IMR-90 (cell line): Measurements from ENCODE around the gene WDR1. TPM values are rescaled to one million over a fixed set of nuclear protein-coding genes. Genes with fewer than 3 reads are reported as not detected.

Experiments used
- ATAC-seq: fragments of 200-7000 bp; cut with Tn5 transposase; 2 replicates; pipeline ENCODE4 v1.9.1; 2020; ENCODE audit warnings: low read depth, mild to moderate bottlenecking, moderate library complexity
- BruUV-seq: library from RNA; stranded (reverse); fragments of 400-500 nt; replicated peaks from 2 replicates; lab custom pipeline; 2021; lab: Mats Ljungman, UMichigan
- CTCF ChIA-PET: fragments of 300-600 bp; formaldehyde crosslinking; extraction: SDS; loops from one replicate; lab custom pipeline; 2021; ENCODE audit warnings: antibody characterized with exemption; lab: Yijun Ruan, JAX
- POLR2A ChIA-PET: fragments of 300-600 bp; sonication (Branson Sonifier 250); formaldehyde crosslinking; loops from one replicate; lab custom pipeline; 2022; ENCODE audit warnings: antibody characterized with exemption; ENCODE audit not compliant: unreplicated experiment; lab: Charles Lee
- DNase-seq: peaks from one replicate; pipeline ENCODE4 v3.0.0; 2013
- H2AFZ ChIP-seq: replicated peaks from 2 replicates; pipeline ENCODE3; 2013; ENCODE audit warnings: low read length, mild to moderate bottlenecking; ENCODE audit not compliant: poor library complexity
- H2AK5ac ChIP-seq: 2 replicates; pipeline ENCODE4 v1.6.1; 2013; ENCODE audit warnings: low read depth, low read length, inconsistent platforms
- H2AK9ac ChIP-seq: replicated peaks from 2 replicates; pipeline ENCODE3; 2013; ENCODE audit warnings: mild to moderate bottlenecking, low read depth, low read length, moderate library complexity; ENCODE audit not compliant: poor library complexity
- H2BK120ac ChIP-seq: 2 replicates; pipeline ENCODE4 v1.6.1; 2013; ENCODE audit warnings: low read depth, low read length, inconsistent platforms
- H2BK15ac ChIP-seq: 3 replicates; pipeline ENCODE4 v1.6.1; 2013; ENCODE audit warnings: low read depth, low read length, inconsistent platforms
- H2BK20ac ChIP-seq: 2 replicates; pipeline ENCODE4 v1.6.1; 2013; ENCODE audit warnings: low read depth, mild to moderate bottlenecking, inconsistent platforms, low read length, moderate library complexity
- H2BK5ac ChIP-seq: 2 replicates; pipeline ENCODE4 v1.6.1; 2013; ENCODE audit warnings: mild to moderate bottlenecking, low read depth, low read length, inconsistent platforms; ENCODE audit not compliant: poor library complexity, severe bottlenecking
- H3K14ac ChIP-seq: replicated peaks from 2 replicates; pipeline ENCODE4 v1.6.1; 2013; ENCODE audit warnings: low read depth, low read length, inconsistent platforms
- H3K18ac ChIP-seq: 2 replicates; pipeline ENCODE4 v1.6.1; 2013; ENCODE audit warnings: low read depth, low read length, control low read depth
- H3K23ac ChIP-seq: 2 replicates; pipeline ENCODE4 v1.6.1; 2013; ENCODE audit warnings: low read depth, low read length, inconsistent platforms
- H3K27ac ChIP-seq: 2 replicates; pipeline ENCODE4 v1.5.1; 2013; ENCODE audit warnings: mild to moderate bottlenecking, control low read depth, low read length; ENCODE audit not compliant: insufficient read depth
- H3K27me3 ChIP-seq: 2 replicates; pipeline ENCODE4 v1.6.1; 2013; ENCODE audit warnings: low read length; ENCODE audit not compliant: control insufficient read depth, insufficient read depth
- H3K36me3 ChIP-seq: 2 replicates; pipeline ENCODE4 v1.6.1; 2013; ENCODE audit warnings: low read length, mixed read lengths; ENCODE audit not compliant: control insufficient read depth, insufficient read depth
- H3K4ac ChIP-seq: 2 replicates; pipeline ENCODE4 v1.6.1; 2013; ENCODE audit warnings: low read depth, low read length, inconsistent platforms
- H3K4me1 ChIP-seq: 2 replicates; pipeline ENCODE4 v1.6.1; 2013; ENCODE audit warnings: low read length, mixed read lengths; ENCODE audit not compliant: control insufficient read depth, insufficient read depth
- H3K4me2 ChIP-seq: 2 replicates; pipeline ENCODE4 v1.6.1; 2013; ENCODE audit warnings: low read depth, mild to moderate bottlenecking, control low read depth, low read length, moderate library complexity
- H3K4me3 ChIP-seq: 2 replicates; pipeline ENCODE4 v1.5.1; 2013; ENCODE audit warnings: low read depth, mild to moderate bottlenecking, control low read depth, low read length, moderate library complexity; ENCODE audit not compliant: insufficient read depth
- H3K56ac ChIP-seq: 2 replicates; pipeline ENCODE4 v1.6.1; 2013; ENCODE audit warnings: low read length, inconsistent platforms; ENCODE audit not compliant: insufficient read depth; ENCODE audit errors: extremely low read depth
- H3K79me1 ChIP-seq, 2 experiments: 2 replicates each; pipeline ENCODE4 v1.6.1; 2013; ENCODE audit warnings: low read length in 2 of 2, inconsistent platforms in 1 of 2, low read depth in 1 of 2
- H3K9ac ChIP-seq: 2 replicates; pipeline ENCODE4 v1.6.1; 2013; ENCODE audit warnings: low read depth, low read length, control low read depth
- H3K9me1 ChIP-seq: 2 replicates; pipeline ENCODE4 v1.6.1; 2013; ENCODE audit warnings: low read length, inconsistent platforms; ENCODE audit not compliant: insufficient read depth
- H3K9me3 ChIP-seq: 2 replicates; pipeline ENCODE4 v1.6.1; 2013; ENCODE audit warnings: low read length; ENCODE audit not compliant: control insufficient read depth, insufficient read depth
- H4K20me1 ChIP-seq: 2 replicates; pipeline ENCODE4 v1.6.1; 2013; ENCODE audit warnings: low read length, inconsistent platforms; ENCODE audit not compliant: insufficient read depth
- H4K5ac ChIP-seq: 2 replicates; pipeline ENCODE4 v1.6.1; 2013; ENCODE audit warnings: mild to moderate bottlenecking, low read depth, low read length, control low read depth
- H4K8ac ChIP-seq, 2 experiments: 2 replicates each; pipeline ENCODE4 v1.6.1; 2013; ENCODE audit warnings: low read depth in 2 of 2, low read length in 2 of 2, control low read depth in 1 of 2, inconsistent platforms in 1 of 2
- H4K91ac ChIP-seq: 2 replicates; pipeline ENCODE4 v1.6.1; 2013; ENCODE audit warnings: low read depth, low read length, inconsistent platforms; ENCODE audit not compliant: insufficient read depth
- BHLHE40 ChIP-seq: fragments of 150-350 bp; IDR thresholded peaks from 2 replicates; pipeline ENCODE4 v1.6.1; 2016; ENCODE audit warnings: mild to moderate bottlenecking, low read depth, low read length
- CEBPB ChIP-seq: IDR thresholded peaks from 2 replicates; pipeline ENCODE4 v1.6.1; 2012; ENCODE audit warnings: low read depth, low read length, improper control_type of control experiment
- CHD1 ChIP-seq: IDR thresholded peaks from 2 replicates; pipeline ENCODE4 v1.6.1; 2012; ENCODE audit warnings: low read depth, low read length, improper control_type of control experiment
- ELK1 ChIP-seq: fragments of 150-350 bp; IDR thresholded peaks from 2 replicates; pipeline ENCODE4 v1.6.1; 2016; ENCODE audit warnings: low read depth, mild to moderate bottlenecking, low read length, moderate library complexity, borderline replicate concordance
- FOS ChIP-seq: fragments of 150-350 bp; IDR thresholded peaks from 2 replicates; pipeline ENCODE4 v1.6.1; 2016; ENCODE audit warnings: low read depth, low read length
- MAFK ChIP-seq: IDR thresholded peaks from 2 replicates; pipeline ENCODE4 v1.6.1; 2012; ENCODE audit warnings: low read depth, low read length, improper control_type of control experiment
- MAZ ChIP-seq: IDR thresholded peaks from 2 replicates; pipeline ENCODE4 v1.6.1; 2012; ENCODE audit warnings: low read depth, mild to moderate bottlenecking, low read length, improper control_type of control experiment, moderate library complexity, borderline replicate concordance
- MXI1 ChIP-seq: IDR thresholded peaks from 2 replicates; pipeline ENCODE4 v1.6.1; 2012; ENCODE audit warnings: low read depth, mild to moderate bottlenecking, low read length, moderate library complexity, borderline replicate concordance
- NFE2L2 ChIP-seq: fragments of 150-350 bp; IDR thresholded peaks from 2 replicates; pipeline ENCODE4 v1.6.1; 2016; ENCODE audit warnings: low read depth, mild to moderate bottlenecking, low read length
- POLR2A ChIP-seq: IDR thresholded peaks from 2 replicates; pipeline ENCODE4 v1.6.1; 2012; ENCODE audit warnings: mild to moderate bottlenecking, low read depth, low read length
- RAD21 ChIP-seq: IDR thresholded peaks from 2 replicates; pipeline ENCODE4 v1.6.1; 2012; ENCODE audit warnings: low read length, improper control_type of control experiment
- RCOR1 ChIP-seq: IDR thresholded peaks from 2 replicates; pipeline ENCODE4 v1.6.1; 2012; ENCODE audit warnings: mild to moderate bottlenecking, low read length, improper control_type of control experiment; ENCODE audit not compliant: insufficient replicate concordance
- RFX5 ChIP-seq: IDR thresholded peaks from 2 replicates; pipeline ENCODE4 v1.8.0; 2012; ENCODE audit warnings: low read depth, mild to moderate bottlenecking, low read length, moderate library complexity
- SMC3 ChIP-seq: fragments of 150-350 bp; IDR thresholded peaks from 2 replicates; pipeline ENCODE4 v1.6.1; 2016; ENCODE audit warnings: low read depth, mild to moderate bottlenecking, antibody characterized with exemption, low read length, moderate library complexity
- whole genome bisulfite sequencing, 2 experiments: methylation state at CpG; one replicate each; pipeline versions ENCODE4 v1.1.5 to v1.1.7; 2013; ENCODE audit warnings: missing lambda C conversion rate in 2 of 2; ENCODE audit not compliant: insufficient read length in 1 of 2; ENCODE audit errors: extremely low coverage in 2 of 2; 5-methylcytosine and 5-hydroxymethylcytosine counted together
- dilution Hi-C: fragments of 300-500 bp; cut with HindIII; formaldehyde crosslinking; loops from one replicate; pipeline ENCODE4 v1.14.3; 2018; ENCODE audit warnings: low sequenced_read_pairs; ENCODE audit not compliant: unreplicated experiment
- in situ Hi-C: fragments of 300-500 bp; cut with MboI; formaldehyde crosslinking; loops from 3 replicates; pipeline ENCODE4 v1.14.3; 2019; ENCODE audit warnings: low sequenced_read_pairs, inconsistent platforms, mixed read lengths
- intact Hi-C: fragments of 100-400 bp; cut with micrococcal nuclease; formaldehyde crosslinking; loops from 2 replicates; pipeline ENCODE4 v1.10.0; 2022
- polyA plus RNA-seq, 3 experiments: library from polyadenylated mRNA; depleted of rRNA; stranded (reverse); fragments of >200 nt; gene quantifications; 2 replicates each; pipeline ENCODE4 v1.2.3, GENCODE V29; 2012; ENCODE audit warnings: low replicate concordance in 1 of 3
- total RNA-seq: library from RNA; depleted of rRNA; stranded (reverse); fragments of >200 nt; gene quantifications from 2 replicates; pipeline ENCODE4 v1.2.3, GENCODE V29; 2012
- TF ChIP-seq, protein P1 (sequence below): fragments of 150-350 bp; IDR thresholded peaks from 2 replicates; pipeline ENCODE4 v1.6.1; 2017; ENCODE audit warnings: mild to moderate bottlenecking, antibody characterized with exemption, low read length, low read depth

WDR1 gene
- total and polyA plus RNA-seq, 2 of the 4 experiments (the other 2 are of a cell fraction) = 725 to 992 TPM

- TF ChIP-seq RAD21 = no peak
- no peak for TF ChIP-seq RFX5
Measured at GRCh38 chr4:10106421-10107039, 10.1 kb downstream of the WDR1 start (continued).

GRCh38 chr4:10105920-10106319 lies 10.7 kb downstream of the WDR1 start:
- ChIA-PET POLR2A (interaction anchor here (4.1 kb wide), 1 partner anchor 12 kb away, joined by 23 read pairs; the partner anchor contains the start of gene WDR1), CTCF (interaction anchor here (0.9 kb wide), 1 partner anchor 13 kb away, joined by 3 read pairs; no protein-coding TSS in a partner anchor)
- peak overlapping the region; percentile 99 for H2BK5ac ChIP-seq
- no peaks in the 10 kb centered on the region for H3K27me3 ChIP-seq
- dilution Hi-C loops (no loop called here), in situ Hi-C loops (no loop called here), intact Hi-C loops (loop anchor here (1.0 kb wide), 1 partner anchor 9 kb away; no protein-coding TSS in a partner anchor)
- H3K36me3 ChIP-seq = peaks cover 74% of the 10 kb centered on the region
- peak overlapping the region; percentile 97 for H2BK120ac ChIP-seq
- peak overlapping the region; percentile 98 for H3K56ac ChIP-seq
- no peak; the same call in 1 of the 2 replicates for ATAC-seq
- peak overlapping the region; percentile 64 for H3K4me2 ChIP-seq
- peak overlapping the region; percentile 96 for H2BK20ac ChIP-seq
- peak overlapping the region; percentile 100 for H3K14ac ChIP-seq
- peak overlapping the region; percentile 94 for H3K27ac ChIP-seq
- peaks cover 71% of the 10 kb centered on the region for H3K9me1 ChIP-seq
- H3K79me1 ChIP-seq = peaks cover 0 to 63% of the 10 kb centered on the region in 2 experiments; a peak in 2 of 4 replicates
- no TSS peak for BruUV-seq
- peak overlapping the region; percentile 98 for H2BK15ac ChIP-seq
- peak overlapping the region; percentile 77 for H3K9ac ChIP-seq
- peaks cover 96% of the 10 kb centered on the region for H4K20me1 ChIP-seq
- peak overlapping the region; percentile 75 for H4K5ac ChIP-seq
- no peak for DNase-seq
- H2AK9ac ChIP-seq = peak overlapping the region; percentile 100
- H2AFZ ChIP-seq = no peak overlapping the region
- H3K9me3 ChIP-seq = no peaks in the 10 kb centered on the region
- no CpG with 5 or more reads among the region's 4 CpGs for WGBS, 2 experiments
- H3K4me3 ChIP-seq = peak overlapping the region; percentile 8; the same call in 1 of the 2 replicates
- H4K8ac ChIP-seq = peak overlapping the region; percentile 78 to 99
- peak overlapping the region; percentile 89 for H3K18ac ChIP-seq
- peak overlapping the region; percentile 99 for H3K23ac ChIP-seq
- H3K4ac ChIP-seq = peak overlapping the region; percentile 100
- peaks cover 72% of the 10 kb centered on the region for H3K4me1 ChIP-seq
- peak overlapping the region; percentile 100 for H2AK5ac ChIP-seq
- H4K91ac ChIP-seq = peak overlapping the region; percentile 99
- TF ChIP-seq BHLHE40 (no peak), ELK1 (no peak), RCOR1 (no peak), POLR2A (no peak), RAD21 (no peak), NFE2L2 (no peak), SMC3 (no peak), MAFK (no peak), RFX5 (no peak), CEBPB (no peak), MAZ (no peak), MXI1 (no peak), CHD1 (no peak), FOS (no peak)
- TF ChIP-seq, protein P1, sequence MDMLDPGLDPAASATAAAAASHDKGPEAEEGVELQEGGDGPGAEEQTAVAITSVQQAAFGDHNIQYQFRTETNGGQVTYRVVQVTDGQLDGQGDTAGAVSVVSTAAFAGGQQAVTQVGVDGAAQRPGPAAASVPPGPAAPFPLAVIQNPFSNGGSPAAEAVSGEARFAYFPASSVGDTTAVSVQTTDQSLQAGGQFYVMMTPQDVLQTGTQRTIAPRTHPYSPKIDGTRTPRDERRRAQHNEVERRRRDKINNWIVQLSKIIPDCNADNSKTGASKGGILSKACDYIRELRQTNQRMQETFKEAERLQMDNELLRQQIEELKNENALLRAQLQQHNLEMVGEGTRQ = no peak
